ENCODE measurements around the gene PLXNC1. TPM values are rescaled to one million over a fixed set of nuclear protein-coding genes. Genes with fewer than 3 reads are reported as not detected.

PLXNC1 gene
- total and polyA plus RNA-seq, 2 of the 8 experiments (the other 6 are each of a cell fraction or from before 2014, with no cell fraction given): 0.83 to 2.0 TPM

GRCh38 chr12:94165138-94165537 is 16.8 kb downstream of the PLXNC1 start (continued):
- TF ChIP-seq TBP (IDR thresholded peaks at IDR 0.05; ENCODE audit: low read depth, low read length): no peak
- no peak for TF ChIP-seq SIN3A (conservative IDR thresholded peaks at IDR 0.05 in 1 of 2, IDR thresholded peaks at IDR 0.05 in 1 of 2; ENCODE audit: low read depth in 1 of 2, low read length in 2 of 2)
